BJ (cell line): ENCODE measurements around the gene TMEM141. TPM values are rescaled to one million over a fixed set of nuclear protein-coding genes. Genes with fewer than 3 reads are reported as not detected.

Experiments
- CTCF ChIA-PET: fragments of 350-600 bp; formaldehyde crosslinking; extraction: SDS; loops from one replicate; lab custom pipeline; 2021; ENCODE audit warnings: antibody characterized with exemption, inconsistent platforms; lab: Yijun Ruan, JAX
- POLR2A ChIA-PET: fragments of 300-600 bp; sonication (Branson Sonifier 250); formaldehyde crosslinking; extraction: SDS; loops from one replicate; lab custom pipeline; 2021; ENCODE audit warnings: antibody characterized with exemption; lab: Charles Lee
- DNase-seq: peaks from one replicate; pipeline ENCODE4 v3.0.0-alpha.2; 2011; ENCODE audit warnings: low read depth
- H3K27me3 ChIP-seq: 2 replicates; pipeline ENCODE4 v1.6.0; 2011; ENCODE audit warnings: low read length; ENCODE audit not compliant: control insufficient read depth, insufficient read depth
- H3K36me3 ChIP-seq: 2 replicates; pipeline ENCODE4 v1.5.1; 2011; ENCODE audit warnings: low read length; ENCODE audit not compliant: control insufficient read depth, insufficient read depth
- H3K4me3 ChIP-seq: 2 replicates; pipeline ENCODE4 v1.5.1; 2011; ENCODE audit warnings: low read depth, mild to moderate bottlenecking, control low read depth, low read length
- CTCF ChIP-seq: IDR thresholded peaks from 2 replicates; pipeline ENCODE4 v1.5.1; 2011; ENCODE audit warnings: low read depth, mild to moderate bottlenecking, control low read depth, inconsistent platforms, low read length, moderate library complexity; ENCODE audit not compliant: insufficient read depth
- polyA plus RNA-seq: library from polyadenylated mRNA; depleted of rRNA; stranded (reverse); fragments of >200 nt; gene quantifications from 2 replicates; pipeline ENCODE4 v1.2.3, GENCODE V29; 2011

TMEM141 gene
- polyA plus RNA-seq, 1 experiment, result 51.5 TPM

- DNase-seq, result no peak
- Histone ChIP-seq H3K4me3 (no peak overlapping the region), H3K36me3 (no peaks in the 10 kb centered on the region; the same call in 1 of the 2 replicates), H3K27me3 (peaks cover 14% of the 10 kb centered on the region)
- CTCF ChIA-PET, result interaction anchor here (0.8 to 1.7 kb wide), 2 partner anchors 11 to 44 kb away, joined by 3 read pairs; no protein-coding TSS in a partner anchor
- POLR2A ChIA-PET, result no interaction called here
- TF ChIP-seq CTCF, result no peak
Measured at GRCh38 chr9:136803551-136804508, 12.7 kb downstream of the TMEM141 start.

- peaks cover 7% of the 10 kb centered on the region for H3K27me3 ChIP-seq
- H3K4me3 ChIP-seq, result no peak overlapping the region
- ChIA-PET CTCF (interaction anchor here (0.8 to 2.1 kb wide), 4 partner anchors 11 to 263 kb away, joined by 3 to 7 read pairs (median 4); no protein-coding TSS in a partner anchor), POLR2A (no interaction called here)
- no peak for DNase-seq
- H3K36me3 ChIP-seq, result no peaks in the 10 kb centered on the region; the same call in 1 of the 2 replicates
- no peak for TF ChIP-seq CTCF
Measured at GRCh38 chr9:136804509-136805206, 13.5 kb downstream of the TMEM141 start.

- no peak for TF ChIP-seq CTCF
- no peak for DNase-seq
- CTCF ChIA-PET, result interaction anchor here (1.6 to 3.0 kb wide), 7 partner anchors 11 to 262 kb away, joined by 3 to 10 read pairs (median 6); partner anchors contain the start of gene AJM1
- peaks cover 7% of the 10 kb centered on the region for H3K27me3 ChIP-seq
- no peaks in the 10 kb centered on the region; the same call in 1 of the 2 replicates for H3K36me3 ChIP-seq
- POLR2A ChIA-PET, result no interaction called here
- H3K4me3 ChIP-seq, result no peak overlapping the region
Measured at GRCh38 chr9:136805207-136805740, 14.1 kb downstream of the TMEM141 start.

- CTCF ChIA-PET, result interaction anchor here (1.1 to 3.0 kb wide), 7 partner anchors 12 to 262 kb away, joined by 3 to 10 read pairs (median 6); partner anchors contain the start of genes AJM1 and TMEM141
- Histone ChIP-seq H3K27me3 (peaks cover 4% of the 10 kb centered on the region), H3K36me3 (no peaks in the 10 kb centered on the region; the same call in 1 of the 2 replicates), H3K4me3 (no peak overlapping the region)
- no peak for DNase-seq
- POLR2A ChIA-PET, result no interaction called here
- TF ChIP-seq CTCF, result no peak
Measured at GRCh38 chr9:136806067-136806466, 14.9 kb downstream of the TMEM141 start.
